Nephron progenitor cell (in vitro differentiated cells): ENCODE data around the gene DUSP28.
A peak's percentile ranks its signal among the peaks of the same experiment; 100 is the strongest.

Experiments
- DNase-seq: peaks from one replicate; pipeline ENCODE4 v3.0.0; 2021
- H3K27ac Mint-ChIP-seq: 2 replicates; pipeline ENCODE4 v1.8.0; 2021; ENCODE audit warnings: mild to moderate bottlenecking, moderate library complexity, mixed read lengths
- H3K27me3 Mint-ChIP-seq: 2 replicates; pipeline ENCODE4 v1.8.0; 2021; ENCODE audit warnings: mild to moderate bottlenecking, low read depth, mixed read lengths; ENCODE audit not compliant: poor library complexity
- H3K36me3 Mint-ChIP-seq: 2 replicates; pipeline ENCODE4 v1.8.0; 2021; ENCODE audit warnings: low read depth, mixed read lengths
- H3K4me1 Mint-ChIP-seq: 2 replicates; pipeline ENCODE4 v1.8.0; 2021; ENCODE audit warnings: mixed read lengths
- H3K4me3 Mint-ChIP-seq: 2 replicates; pipeline ENCODE4 v1.8.0; 2021; ENCODE audit warnings: mild to moderate bottlenecking, moderate library complexity, mixed read lengths
- H3K9me3 Mint-ChIP-seq: 2 replicates; pipeline ENCODE4 v1.8.0; 2021; ENCODE audit warnings: mild to moderate bottlenecking, moderate library complexity, mixed read lengths
- TF ChIP-seq, protein P1 (sequence below): fragments of 200-600 bp; sonication (generic); IDR thresholded peaks from 2 replicates; pipeline ENCODE4 v1.5.0; 2021; ENCODE audit warnings: antibody characterized with exemption

Gene DUSP28

DNA sequence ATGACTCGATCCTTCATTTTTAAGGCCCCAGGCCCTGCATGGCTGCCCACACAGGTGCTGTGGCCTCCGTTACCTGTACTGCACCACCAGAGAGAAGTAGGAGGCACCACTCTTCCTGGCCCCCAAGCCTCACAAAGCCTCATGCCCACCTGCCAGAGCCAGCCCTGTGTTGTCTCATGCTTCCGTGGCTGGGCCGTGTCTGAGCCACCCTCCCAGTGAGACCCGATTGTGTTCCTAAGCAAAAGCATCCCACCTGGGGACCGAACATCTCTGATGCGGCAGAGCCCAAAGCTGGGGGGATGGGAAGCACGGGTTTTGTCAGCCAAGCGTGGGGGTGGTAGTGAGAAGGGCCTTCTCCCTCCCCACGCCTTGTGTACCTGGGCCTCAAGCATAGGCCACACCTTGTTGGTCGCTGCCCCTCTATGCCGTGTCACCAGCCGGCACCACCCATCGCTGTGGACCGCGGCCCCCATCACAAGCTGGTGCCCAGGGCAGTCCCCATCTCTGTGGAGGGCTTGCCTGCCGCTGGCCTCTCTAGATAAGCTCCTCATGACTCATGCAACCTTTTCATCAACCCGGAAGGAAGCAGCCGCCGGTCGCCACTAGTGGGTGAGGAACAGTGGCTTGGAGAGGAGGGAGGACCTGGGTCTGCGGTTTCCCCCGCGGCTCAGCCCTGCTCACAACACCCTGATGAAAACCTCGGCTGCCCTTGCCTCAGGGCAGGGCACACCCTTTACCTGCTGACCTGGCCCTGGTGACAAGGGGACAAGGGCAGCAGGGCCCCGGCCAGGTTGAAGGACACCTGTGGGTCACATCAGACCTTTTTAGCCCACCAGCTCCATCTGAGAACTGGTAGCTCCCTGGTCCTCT lies 5.4 kb downstream of the DUSP28 start:
- Mint-ChIP-seq H3K27ac (no peak overlapping the region), H3K4me3 (no peak overlapping the region), H3K4me1 (peaks cover 35% of the 10 kb centered on the region), H3K27me3 (peaks cover 28% of the 10 kb centered on the region), H3K36me3 (peaks cover 5% of the 10 kb centered on the region), H3K9me3 (no peaks in the 10 kb centered on the region)
- peak; percentile 12 for DNase-seq
- TF ChIP-seq, protein P1, sequence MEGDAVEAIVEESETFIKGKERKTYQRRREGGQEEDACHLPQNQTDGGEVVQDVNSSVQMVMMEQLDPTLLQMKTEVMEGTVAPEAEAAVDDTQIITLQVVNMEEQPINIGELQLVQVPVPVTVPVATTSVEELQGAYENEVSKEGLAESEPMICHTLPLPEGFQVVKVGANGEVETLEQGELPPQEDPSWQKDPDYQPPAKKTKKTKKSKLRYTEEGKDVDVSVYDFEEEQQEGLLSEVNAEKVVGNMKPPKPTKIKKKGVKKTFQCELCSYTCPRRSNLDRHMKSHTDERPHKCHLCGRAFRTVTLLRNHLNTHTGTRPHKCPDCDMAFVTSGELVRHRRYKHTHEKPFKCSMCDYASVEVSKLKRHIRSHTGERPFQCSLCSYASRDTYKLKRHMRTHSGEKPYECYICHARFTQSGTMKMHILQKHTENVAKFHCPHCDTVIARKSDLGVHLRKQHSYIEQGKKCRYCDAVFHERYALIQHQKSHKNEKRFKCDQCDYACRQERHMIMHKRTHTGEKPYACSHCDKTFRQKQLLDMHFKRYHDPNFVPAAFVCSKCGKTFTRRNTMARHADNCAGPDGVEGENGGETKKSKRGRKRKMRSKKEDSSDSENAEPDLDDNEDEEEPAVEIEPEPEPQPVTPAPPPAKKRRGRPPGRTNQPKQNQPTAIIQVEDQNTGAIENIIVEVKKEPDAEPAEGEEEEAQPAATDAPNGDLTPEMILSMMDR: no peak

DNA sequence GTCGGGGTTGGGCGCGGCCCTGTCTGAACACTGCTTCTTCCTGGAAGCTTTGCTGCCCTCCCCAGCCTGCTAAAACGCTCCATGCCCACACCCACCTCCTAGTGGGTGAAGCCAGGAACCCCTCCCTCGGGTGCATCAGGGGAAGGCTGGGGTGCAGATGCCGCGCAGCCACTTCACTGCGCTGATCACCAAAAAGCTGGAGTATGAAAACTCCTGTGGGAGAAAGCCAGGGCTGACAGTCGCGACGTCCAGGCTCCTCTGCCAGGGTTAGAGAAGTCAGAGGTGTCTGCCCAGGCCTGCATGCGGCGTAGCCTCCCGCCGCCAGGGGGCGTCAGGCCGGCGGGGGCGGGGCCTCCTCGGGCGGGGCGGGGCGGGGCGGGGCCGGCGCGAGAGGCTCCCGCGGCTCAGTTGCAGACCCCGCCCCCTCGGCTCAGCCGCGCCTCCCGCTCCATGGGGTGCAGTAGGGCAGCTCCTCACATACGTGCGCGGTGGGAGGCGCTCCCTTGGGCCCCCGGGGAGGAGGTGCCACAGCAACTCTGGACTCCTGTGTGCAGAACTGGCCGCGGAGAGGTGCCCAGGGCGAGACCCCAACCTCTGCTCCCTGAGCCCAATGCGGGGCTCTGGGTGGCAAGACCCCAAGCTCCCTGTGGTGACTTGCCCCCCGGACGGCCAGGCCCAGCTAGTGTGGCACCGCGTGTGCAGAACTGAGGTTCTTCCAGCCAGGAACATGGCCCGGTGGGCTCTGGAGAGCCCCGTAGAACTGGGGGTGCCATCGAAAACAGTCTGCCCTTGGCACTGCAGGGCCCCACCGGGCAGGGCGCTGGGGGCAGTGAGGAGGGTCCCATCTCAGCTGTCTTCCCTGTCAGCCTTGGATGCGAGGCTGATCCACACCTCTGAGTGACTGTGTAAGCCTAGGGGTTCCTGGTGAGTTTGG lies 6.3 kb downstream of the DUSP28 start:
- H3K27me3 Mint-ChIP-seq: peaks cover 28% of the 10 kb centered on the region
- peaks cover 31% of the 10 kb centered on the region for H3K4me1 Mint-ChIP-seq
- TF ChIP-seq, protein P1: peak; percentile 84
- no peak overlapping the region for H3K27ac Mint-ChIP-seq
- no peaks in the 10 kb centered on the region for H3K9me3 Mint-ChIP-seq
- H3K4me3 Mint-ChIP-seq: peak overlapping the region; percentile 84
- DNase-seq: peak; percentile 92
- H3K36me3 Mint-ChIP-seq: peaks cover 5% of the 10 kb centered on the region

DNA sequence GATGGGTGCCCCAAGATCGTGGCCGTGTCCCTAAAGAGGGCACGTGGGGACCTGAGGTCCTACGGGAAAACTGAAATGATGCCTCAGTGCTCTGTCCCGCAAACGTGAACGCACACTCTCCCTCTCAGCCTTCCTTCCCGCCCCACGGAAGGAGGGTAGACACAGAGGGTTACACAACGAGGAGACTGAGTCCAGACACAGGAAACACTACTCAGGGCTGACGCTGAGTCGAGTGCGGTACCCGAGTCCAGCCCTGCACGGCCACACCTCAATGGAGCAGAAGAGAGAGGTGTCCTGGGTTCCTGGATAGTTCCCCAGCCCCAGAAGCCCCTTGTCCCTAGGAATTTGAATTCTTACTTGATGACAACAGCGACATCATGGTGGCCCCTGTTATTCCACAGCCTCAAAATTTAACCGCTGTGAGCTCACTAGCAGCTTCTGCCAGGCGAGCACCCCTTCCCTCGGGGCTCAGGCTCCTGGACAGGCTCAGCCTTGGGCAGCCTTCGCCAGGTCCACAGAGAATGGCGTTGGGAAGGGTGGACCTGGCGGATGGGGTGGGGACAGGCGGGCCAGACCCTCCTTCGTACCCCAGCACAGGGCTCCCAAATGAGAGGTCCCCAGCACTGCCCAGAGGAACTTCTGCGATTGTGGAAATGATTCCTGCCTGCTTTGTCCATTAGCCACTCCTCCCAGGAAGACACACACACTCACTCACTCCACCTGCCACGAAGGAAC lies 7.1 kb downstream of the DUSP28 start:
- Mint-ChIP-seq H3K36me3 (peaks cover 5% of the 10 kb centered on the region), H3K27me3 (peaks cover 28% of the 10 kb centered on the region), H3K27ac (no peak overlapping the region), H3K4me1 (peaks cover 24% of the 10 kb centered on the region), H3K9me3 (no peaks in the 10 kb centered on the region), H3K4me3 (peak overlapping the region; percentile 84)
- TF ChIP-seq, protein P1: no peak
- DNase-seq: no peak

DNA sequence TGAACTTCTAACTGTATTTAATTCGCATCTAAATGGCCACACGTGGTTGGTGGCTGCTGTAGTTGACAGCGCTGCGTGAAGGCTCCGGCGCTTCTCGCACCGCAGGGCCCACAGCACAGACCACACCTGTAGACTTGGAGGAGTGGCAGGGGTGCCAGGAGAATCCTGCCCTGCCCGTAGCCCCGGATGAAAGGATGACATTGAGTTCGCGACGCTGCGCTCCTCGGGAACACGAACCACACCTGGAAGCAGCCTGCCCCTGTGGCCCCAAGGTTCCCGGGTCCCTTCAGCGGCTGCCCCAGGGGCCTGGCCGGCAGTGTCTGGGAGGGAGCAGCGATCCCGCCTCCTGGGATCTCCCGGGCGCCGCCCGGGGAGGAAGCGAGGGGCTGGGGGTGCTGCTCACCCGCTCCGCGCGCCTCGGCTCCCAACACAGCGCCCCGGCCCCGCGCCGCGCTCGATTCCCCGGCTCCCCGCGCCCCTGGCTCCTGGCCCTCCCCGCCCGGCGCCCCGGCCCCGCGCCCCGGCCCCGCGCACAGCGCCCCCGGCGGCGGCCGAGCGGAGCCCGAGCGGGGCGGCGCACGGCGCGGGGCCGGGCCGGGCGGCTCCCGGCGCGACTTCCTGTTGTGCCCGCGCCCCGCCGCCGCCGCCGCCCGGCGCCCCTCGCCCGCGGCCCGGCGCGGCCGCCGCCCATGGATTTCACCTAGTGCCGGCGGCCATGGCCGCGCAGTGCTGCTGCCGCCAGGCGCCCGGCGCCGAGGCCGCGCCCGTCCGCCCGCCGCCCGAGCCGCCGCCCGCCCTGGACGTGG lies 7.9 kb downstream of the DUSP28 start, which contains the start of gene RNPEPL1:
Gene RNPEPL1 (plus strand): TSS at position 613 of the 806 bp plus-strand sequence. CDS start 103 bp downstream, at position 716.
- DNase-seq: peak; percentile 69
- Mint-ChIP-seq H3K4me3 (peak within 1 kb of the TSS; percentile 84), H3K36me3 (peaks cover 5% of the 10 kb centered on the region), H3K27me3 (peaks cover 28% of the 10 kb centered on the region), H3K27ac (no peak within 1 kb of the TSS), H3K9me3 (no peaks in the 10 kb centered on the region), H3K4me1 (peaks cover 24% of the 10 kb centered on the region)
- TF ChIP-seq, protein P1: no peak
